ENCODE measurements around the gene TMEM63C.
"Not testable (repeated sequence)": the region's sequence is repeated elsewhere in the genome, so short reads cannot be mapped to it uniquely, and the experiment has no call there.

Gene TMEM63C

GRCh38 chr14:77260199-77260598 lies 78.6 kb downstream of the TMEM63C start:
- no peak for DNase-seq

GRCh38 chr14:77260631-77261030 lies 79.0 kb downstream of the TMEM63C start:
- DNase-seq = no peak

- peak in 1 of 2 experiments; percentile 34 for DNase-seq
These were observed 83.0 kb downstream of the TMEM63C start for GRCh38 chr14:77264466-77265186.

- no peak for DNase-seq
These were observed 83.6 kb downstream of the TMEM63C start for GRCh38 chr14:77265187-77265515.

- peak; percentile 49 to 83 for DNase-seq
These were observed 84.2 kb downstream of the TMEM63C start for GRCh38 chr14:77265561-77266335.

- no peak for DNase-seq
These were observed 84.7 kb downstream of the TMEM63C start for GRCh38 chr14:77266336-77266735.

- DNase-seq = peak in 1 of 2 experiments; percentile 34
These were observed 86.5 kb downstream of the TMEM63C start for GRCh38 chr14:77267937-77268699.

- peak; percentile 78 to 84 for DNase-seq
These were observed 87.5 kb downstream of the TMEM63C start for GRCh38 chr14:77268989-77269600.

- peak in 1 of 2 experiments; percentile 39 for DNase-seq
These were observed 88.9 kb downstream of the TMEM63C start for GRCh38 chr14:77270361-77271112.

GRCh38 chr14:77271113-77271710 lies 89.6 kb downstream of the TMEM63C start, which contains the start of gene NGB:
Gene NGB (minus strand): TSS chr14:77271206. CDS start chr14:77270937, 269 bp downstream.
- no peak for DNase-seq

GRCh38 chr14:77272261-77272660 lies 90.7 kb downstream of the TMEM63C start:
- DNase-seq = no peak

GRCh38 chr14:77273796-77274195 lies 92.2 kb downstream of the TMEM63C start:
- no peak for DNase-seq

GRCh38 chr14:77275041-77275580 lies 93.5 kb downstream of the TMEM63C start:
- no peak for DNase-seq

- DNase-seq = no peak
These were observed 94.0 kb downstream of the TMEM63C start for GRCh38 chr14:77275601-77276017.

- DNase-seq = no peak
These were observed 94.8 kb downstream of the TMEM63C start for GRCh38 chr14:77276295-77276935.

- DNase-seq = no peak
These were observed 95.4 kb downstream of the TMEM63C start for GRCh38 chr14:77276959-77277358.

GRCh38 chr14:77278461-77279230 lies 97.0 kb downstream of the TMEM63C start:
- no peak for DNase-seq

- DNase-seq = no peak
These were observed 98.1 kb downstream of the TMEM63C start for GRCh38 chr14:77279719-77280118.

- not testable (repeated sequence) for DNase-seq
These were observed 99.3 kb downstream of the TMEM63C start for GRCh38 chr14:77280921-77281320.

GRCh38 chr14:77281852-77282410 lies 100.3 kb downstream of the TMEM63C start:
- no peak for DNase-seq
